HepG2 (cell line): ENCODE measurements around the gene MGLL. TPM values are rescaled to one million over a fixed set of nuclear protein-coding genes. Genes with fewer than 3 reads are reported as not detected.

Source experiments
- ATAC-seq: fragments of 200-7000 bp; cut with Tn5 transposase; 3 replicates; pipeline ENCODE4 v1.9.1; 2020; ENCODE audit warnings: mild to moderate bottlenecking, moderate library complexity
- BruUV-seq: library from RNA; stranded (reverse); fragments of 400-500 nt; replicated peaks from 2 replicates; lab custom pipeline; 2021; lab: Mats Ljungman, UMichigan
- CTCF ChIA-PET: fragments of 300-600 bp; formaldehyde crosslinking; extraction: SDS; loops from one replicate; lab custom pipeline; 2021; ENCODE audit warnings: low total read pairs, inconsistent platforms, low intra/inter-chr PET ratio; lab: Yijun Ruan, JAX
- POLR2A ChIA-PET: fragments of 350-600 bp; sonication (Branson Sonifier 250); formaldehyde crosslinking; loops from one replicate; lab custom pipeline; 2020; ENCODE audit warnings: antibody characterized with exemption, inconsistent platforms; lab: Yijun Ruan, JAX
- DNase-seq: peaks from one replicate; pipeline ENCODE4 v3.0.0-alpha.2; 2015; ENCODE audit warnings: low spot score
- FAIRE-seq: peaks from 3 replicates; lab custom pipeline; 2011; peaks lifted over from hg19 to GRCh38; lab: Jason Lieb, UNC
- H2AFZ ChIP-seq: one replicate; pipeline ENCODE4 v1.6.1; 2011; ENCODE audit warnings: low read length, inconsistent platforms
- H3K27ac ChIP-seq: fragments of 300-600 bp; 3 replicates; pipeline ENCODE4 v1.8.0; 2011; ENCODE audit warnings: mixed run types, mild to moderate bottlenecking, mixed read lengths, low read length, inconsistent platforms; ENCODE audit not compliant: insufficient read depth; ENCODE audit errors: extremely low read length
- H3K27me3 ChIP-seq, 2 experiments: fragments of 200-600 bp in 1 of 2; 2 replicates in 1 of 2; 3 replicates in 1 of 2; pipeline versions ENCODE4 v1.6.0 to v1.8.0; 2011; ENCODE audit warnings: low read length in 2 of 2, mild to moderate bottlenecking in 2 of 2, moderate library complexity in 2 of 2, inconsistent platforms in 1 of 2; ENCODE audit not compliant: insufficient read depth in 2 of 2, control insufficient read depth in 1 of 2
- H3K36me3 ChIP-seq, 2 experiments: fragments of 200-600 bp in 1 of 2; replicated peaks in 1 of 2; 2 replicates in 1 of 2; 3 replicates in 1 of 2; pipeline versions ENCODE4 v1.5.1 to v1.8.0; 2011; ENCODE audit warnings: low read length in 2 of 2, inconsistent platforms in 1 of 2; ENCODE audit not compliant: insufficient read depth in 2 of 2, control insufficient read depth in 1 of 2
- H3K4me1 ChIP-seq: 2 replicates; pipeline ENCODE4 v1.5.1; 2012; ENCODE audit warnings: low read length, inconsistent platforms; ENCODE audit not compliant: insufficient read depth
- H3K4me2 ChIP-seq: 2 replicates; pipeline ENCODE4 v1.6.0; 2011; ENCODE audit warnings: low read depth, low read length, inconsistent platforms
- H3K4me3 ChIP-seq, 3 experiments: fragments of 200-600 bp in 1 of 3; sonication (generic), shearing (Covaris generic) in 1 of 3; replicated peaks in 1 of 3; 2 replicates each; pipeline ENCODE4 v1.5.1; 2011 to 2016; ENCODE audit warnings: low read length in 3 of 3, inconsistent platforms in 2 of 3, low read depth in 2 of 3, mild to moderate bottlenecking in 2 of 3, control low read depth in 1 of 3, mixed read lengths in 1 of 3; ENCODE audit not compliant: insufficient read depth in 1 of 3
- H3K79me2 ChIP-seq: one replicate; pipeline ENCODE4 v1.6.1; 2011; ENCODE audit warnings: low read length, inconsistent platforms; ENCODE audit not compliant: insufficient read depth
- H3K9ac ChIP-seq: 2 replicates; pipeline ENCODE4 v1.6.0; 2011; ENCODE audit warnings: mild to moderate bottlenecking, low read depth, low read length, inconsistent platforms; ENCODE audit not compliant: insufficient read depth
- H3K9me3 ChIP-seq: 2 replicates; pipeline ENCODE4 v1.5.1; 2012; ENCODE audit warnings: mild to moderate bottlenecking, low read length
- H4K20me1 ChIP-seq: 2 replicates; pipeline ENCODE4 v1.6.0; 2011; ENCODE audit warnings: inconsistent platforms, mild to moderate bottlenecking, low read length, moderate library complexity; ENCODE audit not compliant: insufficient read depth
- AKAP8 ChIP-seq: sonication (generic); formaldehyde crosslinking; IDR thresholded peaks from 2 replicates; pipeline ENCODE4 v1.5.1; 2020; ENCODE audit warnings: mild to moderate bottlenecking, missing genetic modification reagents
- CREBL2 ChIP-seq: sonication (generic); formaldehyde crosslinking; IDR thresholded peaks from 2 replicates; pipeline ENCODE4 v1.8.1; 2023; ENCODE audit warnings: missing genetic modification reagents, mild to moderate bottlenecking, borderline replicate concordance
- E2F2 ChIP-seq: sonication (generic); formaldehyde crosslinking; IDR thresholded peaks from 2 replicates; pipeline ENCODE4 v1.4.0; 2020; ENCODE audit warnings: missing genetic modification reagents, borderline replicate concordance
- ELF1 ChIP-seq: sonication (generic); formaldehyde crosslinking; IDR thresholded peaks from 2 replicates; pipeline ENCODE4 v1.4.0; 2020; ENCODE audit warnings: missing genetic modification reagents
- GTF3A ChIP-seq: sonication (generic); formaldehyde crosslinking; conservative IDR thresholded peaks from 2 replicates; pipeline ENCODE4 v1.4.0; 2020; ENCODE audit warnings: mild to moderate bottlenecking, missing genetic modification reagents
- HDAC2 ChIP-seq: sonication (generic); formaldehyde crosslinking; IDR thresholded peaks from 2 replicates; pipeline ENCODE4 v1.4.0; 2020; ENCODE audit warnings: missing genetic modification reagents
- NFE2 ChIP-seq: sonication (generic); formaldehyde crosslinking; IDR thresholded peaks from 2 replicates; pipeline ENCODE4 v1.4.0; 2020; ENCODE audit warnings: missing genetic modification reagents
- RFX5 ChIP-seq: IDR thresholded peaks from 2 replicates; pipeline ENCODE4 v1.6.1; 2011; ENCODE audit warnings: low read depth, low read length, improper control_type of control experiment
- U2AF2 ChIP-seq: fragments of 200-400 bp; formaldehyde crosslinking; IDR thresholded peaks from 2 replicates; pipeline ENCODE4 v1.6.1; 2017; ENCODE audit warnings: low read depth, mild to moderate bottlenecking, low read length
- ZC3H13 ChIP-seq: sonication (generic); formaldehyde crosslinking; IDR thresholded peaks from 2 replicates; pipeline ENCODE4 v1.8.1; 2023; ENCODE audit warnings: mild to moderate bottlenecking, missing genetic modification reagents, moderate library complexity
- ZNF335 ChIP-seq: sonication (generic); formaldehyde crosslinking; IDR thresholded peaks from 2 replicates; pipeline ENCODE4 v1.4.0; 2020; ENCODE audit warnings: missing genetic modification reagents
- ZNF503 ChIP-seq: sonication (generic); formaldehyde crosslinking; IDR thresholded peaks from 2 replicates; pipeline ENCODE4 v1.4.0; 2020; ENCODE audit warnings: missing genetic modification reagents
- WGBS: methylation state at CpG from one replicate; pipeline ENCODE4 v1.1.6; 2017; ENCODE audit warnings: low lambda C conversion rate; 5-methylcytosine and 5-hydroxymethylcytosine counted together
- in situ Hi-C: cut with HindIII; loops from 2 replicates; pipeline ENCODE4 v1.10.0; 2017; ENCODE audit warnings: low pct_unique_long_range_greater_than_20kb; ENCODE audit not compliant: extremely low pct_ligation_motif_present
- intact Hi-C: fragments of 100-400 bp; cut with micrococcal nuclease; formaldehyde crosslinking; loops from one replicate; pipeline ENCODE4 v1.10.0; 2022; ENCODE audit not compliant: unreplicated experiment
- polyA plus RNA-seq, 8 experiments: library from polyadenylated mRNA; depleted of rRNA in 3 of 8; stranded (reverse) in 7 of 8; unstranded in 1 of 8; fragments of >200 nt; fragmentation: Illumina TruSeq in 4 of 8; extraction: Trizol in 4 of 8; gene quantifications; 2 replicates each; pipeline versions ENCODE4 v1.2.1 to v1.2.3, GENCODE V29; 2011 to 2016; ENCODE audit warnings: low read depth in 4 of 8, missing spikeins in 1 of 8, mixed read lengths in 1 of 8; ENCODE audit not compliant: insufficient read depth in 1 of 8
- total RNA-seq, 5 experiments: library from RNA; depleted of rRNA; stranded (reverse); fragments of >200 nt; fragmentation: Illumina TruSeq; extraction: Trizol; gene quantifications; 2 replicates each; pipeline ENCODE4 v1.2.3, GENCODE V29; 2016; ENCODE audit warnings: low read depth in 1 of 5

MGLL gene
- total and polyA plus RNA-seq, 2 of the 13 experiments (the other 11 are each of a cell fraction or from before 2014, with no cell fraction given), result not detected

GRCh38 chr3:127647845-127648204, 174.5 kb downstream of the MGLL start (continued):
- TF ChIP-seq ZNF503 (CRISPR knock-in tag) (no peak), RFX5 (no peak)
- TF ChIP-seq, all 625 proteins: peak for 0

DNA sequence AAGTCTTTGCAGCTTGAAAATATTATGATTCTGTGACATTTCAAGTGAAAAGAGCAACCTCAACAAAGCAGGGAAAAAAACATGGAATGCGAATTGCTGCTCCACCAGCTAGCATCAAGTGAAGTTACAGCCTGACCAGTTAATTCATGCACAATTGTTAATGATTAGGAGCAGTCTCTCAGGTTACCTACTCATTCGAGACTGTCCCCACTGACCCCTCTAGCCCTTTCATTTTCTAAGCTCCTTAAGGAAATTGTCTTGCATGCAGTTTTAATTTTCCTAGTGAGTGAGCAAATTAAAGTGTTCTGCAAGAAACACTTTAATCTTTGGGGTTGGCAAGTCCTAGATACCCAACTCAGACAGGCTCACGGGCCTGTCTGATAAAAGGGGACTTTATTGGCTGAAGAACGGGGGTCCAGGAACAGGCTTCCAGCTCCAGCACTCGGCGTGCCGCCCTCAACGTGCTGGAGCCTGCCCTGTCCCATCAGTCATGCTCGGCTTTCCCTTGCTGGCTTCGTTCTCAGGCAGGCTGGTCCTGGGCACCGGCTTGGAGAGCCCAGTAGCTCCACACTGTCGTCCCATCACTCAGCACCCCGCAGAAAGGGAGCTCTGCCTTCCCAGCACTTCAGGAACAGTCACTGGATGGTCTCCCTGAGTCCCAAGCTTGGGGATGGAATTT, 175.0 kb downstream of the MGLL start:
- ATAC-seq, result no peak
- no peak overlapping the region for H3K4me2 ChIP-seq
- WGBS, result 90% methylated on average over 13 of the region's 13 CpGs

More for the DNA sequence above, 175.0 kb downstream of the MGLL start:
- 0 out of 5 replicates have a peak, but pooled peaks cover 0 to 3% of the 10 kb centered on the region in 2 experiments for H3K36me3 ChIP-seq
- TF ChIP-seq GTF3A (CRISPR knock-in tag) (no peak), ZC3H13 (CRISPR knock-in tag) (no peak), ELF1 (CRISPR knock-in tag) (no peak), U2AF2 (no peak), E2F2 (CRISPR knock-in tag) (no peak), CREBL2 (CRISPR knock-in tag) (no peak), AKAP8 (CRISPR knock-in tag) (no peak), ZNF335 (no peak), HDAC2 (CRISPR knock-in tag) (no peak), NFE2 (CRISPR knock-in tag) (no peak)
- TF ChIP-seq, all 625 proteins: peak for 0
- BruUV-seq, result no TSS peak
- Histone ChIP-seq H4K20me1 (no peaks in the 10 kb centered on the region), H3K27ac (no peak overlapping the region), H3K9ac (no peak overlapping the region), H3K9me3 (no peaks in the 10 kb centered on the region), H3K4me1 (no peaks in the 10 kb centered on the region), H3K79me2 (no peaks in the 10 kb centered on the region), H3K4me3 (no peak overlapping the region), H3K27me3 (no peaks in the 10 kb centered on the region), H2AFZ (no peak overlapping the region)
- in situ Hi-C loops, result no loop called here
- ChIA-PET POLR2A (no interaction called here), CTCF (no interaction called here)
- intact Hi-C loops, result no loop called here
- DNase-seq, result no peak
- no peak for FAIRE-seq
